GM10248 (cell line): Measurements from ENCODE around the gene CREB3L1.

ENCODE experiments used
- CTCF ChIA-PET: fragments of 300-600 bp; sonication (Branson Sonifier 250); formaldehyde crosslinking; extraction: SDS; loops from one replicate; lab custom pipeline; 2021; ENCODE audit warnings: antibody characterized with exemption; lab: Yijun Ruan, JAX
- POLR2A ChIA-PET: fragments of 350-650 bp; sonication (Branson Sonifier 250); formaldehyde crosslinking; extraction: SDS; loops from one replicate; lab custom pipeline; 2020; ENCODE audit warnings: antibody characterized with exemption; lab: Yijun Ruan, JAX
- DNase-seq: peaks from one replicate; pipeline ENCODE4 v3.0.0; 2012; ENCODE audit errors: extremely low spot score
- TF ChIP-seq, protein P1 (sequence below): IDR thresholded peaks from 2 replicates; pipeline ENCODE4 v1.5.1; 2012; ENCODE audit warnings: mild to moderate bottlenecking, low read depth; ENCODE audit errors: extremely low read depth, missing control alignments, control extremely low read depth

CREB3L1 gene

DNA sequence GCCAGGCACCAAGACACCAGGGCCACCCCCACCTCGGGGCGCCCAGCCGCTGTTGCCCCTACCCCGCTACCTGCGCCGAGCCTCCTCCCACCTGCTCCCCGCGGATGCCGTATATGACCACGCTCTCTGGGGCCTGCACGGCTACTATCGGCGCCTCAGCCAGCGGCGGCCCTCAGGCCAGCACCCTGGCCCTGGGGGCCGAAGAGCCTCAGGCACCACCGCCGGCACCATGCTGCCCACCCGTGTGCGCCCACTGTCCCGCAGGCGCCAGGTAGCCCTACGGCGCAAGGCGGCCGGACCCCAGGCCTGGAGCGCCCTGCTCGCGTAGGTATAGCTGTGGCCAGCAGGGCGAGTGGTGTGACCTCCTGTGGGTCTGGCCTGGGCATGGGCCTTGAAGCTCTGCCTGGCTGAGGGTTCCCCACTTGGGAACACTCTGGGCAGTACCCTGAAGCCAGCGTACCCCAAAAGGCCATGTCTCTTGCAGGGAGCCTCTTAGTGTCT, 89.2 kb downstream of the CREB3L1 start:
- TF ChIP-seq, protein P1, sequence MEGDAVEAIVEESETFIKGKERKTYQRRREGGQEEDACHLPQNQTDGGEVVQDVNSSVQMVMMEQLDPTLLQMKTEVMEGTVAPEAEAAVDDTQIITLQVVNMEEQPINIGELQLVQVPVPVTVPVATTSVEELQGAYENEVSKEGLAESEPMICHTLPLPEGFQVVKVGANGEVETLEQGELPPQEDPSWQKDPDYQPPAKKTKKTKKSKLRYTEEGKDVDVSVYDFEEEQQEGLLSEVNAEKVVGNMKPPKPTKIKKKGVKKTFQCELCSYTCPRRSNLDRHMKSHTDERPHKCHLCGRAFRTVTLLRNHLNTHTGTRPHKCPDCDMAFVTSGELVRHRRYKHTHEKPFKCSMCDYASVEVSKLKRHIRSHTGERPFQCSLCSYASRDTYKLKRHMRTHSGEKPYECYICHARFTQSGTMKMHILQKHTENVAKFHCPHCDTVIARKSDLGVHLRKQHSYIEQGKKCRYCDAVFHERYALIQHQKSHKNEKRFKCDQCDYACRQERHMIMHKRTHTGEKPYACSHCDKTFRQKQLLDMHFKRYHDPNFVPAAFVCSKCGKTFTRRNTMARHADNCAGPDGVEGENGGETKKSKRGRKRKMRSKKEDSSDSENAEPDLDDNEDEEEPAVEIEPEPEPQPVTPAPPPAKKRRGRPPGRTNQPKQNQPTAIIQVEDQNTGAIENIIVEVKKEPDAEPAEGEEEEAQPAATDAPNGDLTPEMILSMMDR, result no peak
- CTCF ChIA-PET, result interaction anchor here (0.8 to 20.9 kb wide), 5 partner anchors 11 to 170 kb away, joined by 3 to 452 read pairs (median 13); partner anchors contain the start of gene DGKZ
- no peak for DNase-seq
- POLR2A ChIA-PET, result no interaction called here

DNA sequence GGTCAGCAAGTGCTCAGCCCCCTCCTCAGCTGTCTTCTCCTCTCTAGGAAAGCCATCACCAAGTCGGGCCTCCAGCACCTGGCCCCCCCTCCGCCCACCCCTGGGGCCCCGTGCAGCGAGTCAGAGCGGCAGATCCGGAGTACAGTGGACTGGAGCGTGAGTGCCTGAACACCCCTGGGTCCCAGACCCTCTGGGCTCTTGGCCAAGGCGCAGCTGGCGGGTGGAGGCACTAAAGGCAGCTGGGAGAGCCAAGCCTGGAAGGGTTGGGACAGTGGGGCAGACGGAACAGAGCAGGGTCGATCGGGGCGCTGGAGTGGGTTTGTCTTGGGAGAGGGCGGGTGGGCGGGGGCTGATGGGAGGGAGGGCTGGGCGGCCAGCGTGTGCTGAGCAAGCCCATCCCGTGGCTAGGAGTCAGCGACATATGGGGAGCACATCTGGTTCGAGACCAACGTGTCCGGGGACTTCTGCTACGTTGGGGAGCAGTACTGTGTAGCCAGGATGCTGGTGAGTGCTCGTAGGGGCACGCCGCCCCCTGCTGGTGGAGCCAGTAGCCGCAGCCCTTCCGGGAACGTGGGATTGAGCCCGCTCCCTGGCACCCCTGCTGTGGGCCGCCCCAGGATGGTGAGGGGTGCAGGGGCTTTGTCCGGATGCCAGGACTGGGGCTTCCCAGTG, 89.9 kb downstream of the CREB3L1 start:
- ChIA-PET CTCF (interaction anchor here (0.8 to 20.9 kb wide), 14 partner anchors 10 to 193 kb away, joined by 3 to 452 read pairs (median 4); partner anchors contain the start of genes CHRM4 and DGKZ), POLR2A (no interaction called here)
- DNase-seq, result peak; percentile 81
- TF ChIP-seq, protein P1, result peak; percentile 93

- POLR2A ChIA-PET, result no interaction called here
- DNase-seq, result no peak
- TF ChIP-seq, protein P1, result no peak
- CTCF ChIA-PET, result interaction anchor here (1.1 to 20.9 kb wide), 16 partner anchors 11 to 250 kb away, joined by 3 to 452 read pairs (median 4); partner anchors contain the start of genes CHRM4 and DGKZ
Observed at GRCh38 chr11:46367916-46368267, 90.4 kb downstream of the CREB3L1 start.

GRCh38 chr11:46369458-46370152, 92.1 kb downstream of the CREB3L1 start:
- CTCF ChIA-PET, result interaction anchor here (0.9 to 20.9 kb wide), 6 partner anchors 9 to 169 kb away, joined by 3 to 452 read pairs (median 12); partner anchors contain the start of gene DGKZ
- TF ChIP-seq, protein P1, result peak; percentile 93
- peak; percentile 75 for DNase-seq
- POLR2A ChIA-PET, result interaction anchor here (1.1 kb wide), 1 partner anchor 21 kb away, joined by 3 read pairs; no protein-coding TSS in a partner anchor

DNA sequence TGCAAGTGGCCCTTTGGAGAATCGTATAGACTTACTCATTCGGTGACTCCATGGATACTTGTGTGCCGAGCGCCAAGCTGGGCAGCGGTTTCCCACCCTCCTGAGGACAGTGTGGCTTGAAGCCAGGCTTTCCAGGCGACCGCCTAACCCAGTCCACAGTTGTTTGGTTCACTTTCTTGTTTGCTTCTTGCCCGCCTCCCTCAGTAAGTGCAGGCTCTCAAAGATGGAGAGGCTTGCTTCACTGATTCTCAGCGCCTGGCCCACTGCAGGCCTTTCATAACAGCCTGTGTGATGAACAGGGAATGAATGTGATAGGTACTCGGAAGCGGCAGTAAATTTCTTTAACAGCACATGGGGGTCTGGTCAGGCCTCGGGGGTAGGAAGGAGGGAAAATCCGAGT, 92.8 kb downstream of the CREB3L1 start:
- CTCF ChIA-PET, result interaction anchor here (2.9 to 20.9 kb wide), 2 partner anchors 8 to 18 kb away, joined by 18 to 452 read pairs; partner anchors contain the start of gene DGKZ

More for the DNA sequence above, 92.8 kb downstream of the CREB3L1 start:
- POLR2A ChIA-PET, result no interaction called here
- TF ChIP-seq, protein P1, result no peak
- no peak for DNase-seq
